GM12878 (cell line): Measurements from ENCODE around the gene LTB4R2.

ENCODE experiments used
- BCL11A ChIP-seq: IDR thresholded peaks from 2 replicates; pipeline ENCODE4 v1.6.1; 2011; ENCODE audit warnings: low read depth, low read length
- CEBPZ ChIP-seq: fragments of 150-350 bp; IDR thresholded peaks from 2 replicates; pipeline ENCODE4 v1.6.1; 2016; ENCODE audit warnings: low read depth, low read length
- CTCF ChIP-seq, 3 experiments: IDR thresholded peaks in 2 of 3; conservative IDR thresholded peaks in 1 of 3; 2 replicates each; pipeline ENCODE4 v1.5.1; 2011; ENCODE audit warnings: low read depth in 3 of 3, low read length in 3 of 3, mild to moderate bottlenecking in 3 of 3, control low read depth in 2 of 3, moderate library complexity in 2 of 3, inconsistent platforms in 1 of 3, mixed read lengths in 1 of 3; ENCODE audit not compliant: control insufficient read depth in 2 of 3, insufficient read depth in 1 of 3; ENCODE audit errors: extremely low read depth in 1 of 3
- E2F8 ChIP-seq: fragments of 450-650 bp; IDR thresholded peaks from 2 replicates; pipeline ENCODE4 v1.6.1; 2018; ENCODE audit warnings: mild to moderate bottlenecking, low read depth, moderate library complexity; ENCODE audit not compliant: partially characterized antibody
- FOXM1 ChIP-seq: IDR thresholded peaks from 2 replicates; pipeline ENCODE4 v1.6.1; 2012; ENCODE audit warnings: low read depth, mild to moderate bottlenecking, inconsistent platforms, low read length, moderate library complexity
- IRF4 ChIP-seq: IDR thresholded peaks from 2 replicates; pipeline ENCODE4 v1.6.1; 2011; ENCODE audit warnings: low read depth, low read length
- KAT2A ChIP-seq: conservative IDR thresholded peaks from 2 replicates; pipeline ENCODE4 v1.6.1; 2011; ENCODE audit warnings: low read depth, low read length; ENCODE audit not compliant: control insufficient read depth
- MAX ChIP-seq: IDR thresholded peaks from 2 replicates; pipeline ENCODE4 v1.6.1; 2012; ENCODE audit warnings: low read depth, low read length, improper control_type of control experiment
- POLR2A ChIP-seq: IDR thresholded peaks from 2 replicates; pipeline ENCODE4 v1.6.1; 2011; ENCODE audit warnings: low read depth, mild to moderate bottlenecking, low read length
- POLR2AphosphoS2 ChIP-seq: IDR thresholded peaks from 2 replicates; pipeline ENCODE4 v1.6.1; 2011; ENCODE audit warnings: low read depth, mild to moderate bottlenecking, low read length, improper control_type of control experiment, moderate library complexity
- POLR2AphosphoS5 ChIP-seq: IDR thresholded peaks from 2 replicates; pipeline ENCODE4 v1.6.1; 2011; ENCODE audit warnings: mild to moderate bottlenecking, low read length, inconsistent platforms
- PRDM15 ChIP-seq: fragments of 450-650 bp; formaldehyde crosslinking; IDR thresholded peaks from 2 replicates; pipeline ENCODE4 v1.4.0; 2020; ENCODE audit warnings: mild to moderate bottlenecking, moderate library complexity
- USF1 ChIP-seq: IDR thresholded peaks from 2 replicates; pipeline ENCODE4 v1.6.1; 2011; ENCODE audit warnings: borderline replicate concordance, low read depth, mild to moderate bottlenecking, moderate library complexity, mixed read lengths, low read length; ENCODE audit not compliant: insufficient read depth; ENCODE audit errors: extremely low read length

GRCh38 chr14:24284501-24285035 is 25.4 kb upstream of the LTB4R2 start:
- TF ChIP-seq CTCF (IDR thresholded peaks at IDR 0.05 in 2 of 3, conservative IDR thresholded peaks at IDR 0.05 in 1 of 3; ENCODE audit: control insufficient read depth in 2 of 3, extremely low read depth in 1 of 3, insufficient read depth in 1 of 3, low read depth in 3 of 3, low read length in 3 of 3) (no peak), POLR2A (no peak), PRDM15 (CRISPR knock-in tag) (no peak), POLR2AphosphoS5 (no peak), IRF4 (no peak), CEBPZ (no peak), MAX (no peak), FOXM1 (no peak), KAT2A (no peak), E2F8 (no peak), POLR2AphosphoS2 (no peak), USF1 (no peak), BCL11A (no peak)
